H1 (cell line): Measurements from ENCODE around the gene CACNB4. TPM values are rescaled to one million over a fixed set of nuclear protein-coding genes. Genes with fewer than 3 reads are reported as not detected.
A peak's percentile ranks its signal among the peaks of the same experiment; 100 is the strongest.

ENCODE experiments used
- CTCF ChIA-PET: fragments of 300-600 bp; sonication (Branson Sonifier 250); formaldehyde crosslinking; loops from one replicate; lab custom pipeline; 2021; ENCODE audit not compliant: partially characterized antibody; lab: Charles Lee
- POLR2A ChIA-PET: fragments of 300-600 bp; sonication (Branson Sonifier 250); formaldehyde crosslinking; loops from one replicate; lab custom pipeline; 2021; ENCODE audit warnings: inconsistent platforms; ENCODE audit not compliant: partially characterized antibody; lab: Charles Lee
- DNase-seq, 2 experiments: peaks; one replicate each; pipeline versions ENCODE4 v3.0.0 to v3.0.0-alpha.2; 2010 to 2022; ENCODE audit warnings: low spot score in 2 of 2, low read depth in 1 of 2, mixed read lengths in 1 of 2
- FAIRE-seq: peaks from 2 replicates; lab custom pipeline; 2011; peaks lifted over from hg19 to GRCh38; lab: Jason Lieb, UNC
- H2AFZ ChIP-seq: 2 replicates; pipeline ENCODE4 v1.8.1; 2012; ENCODE audit warnings: low read length, inconsistent platforms
- H2AK5ac ChIP-seq: 2 replicates; pipeline ENCODE4 v1.6.1; 2013; ENCODE audit warnings: low read depth, low read length
- H2BK120ac ChIP-seq: replicated peaks from 2 replicates; pipeline ENCODE3; 2013; ENCODE audit warnings: low read depth, low read length, inconsistent platforms
- H2BK12ac ChIP-seq: 2 replicates; pipeline ENCODE4 v1.6.1; 2013; ENCODE audit warnings: low read depth, low read length
- H2BK15ac ChIP-seq: 2 replicates; pipeline ENCODE4 v1.6.1; 2013; ENCODE audit warnings: low read length
- H2BK20ac ChIP-seq: 2 replicates; pipeline ENCODE4 v1.6.1; 2013; ENCODE audit warnings: low read length
- H2BK5ac ChIP-seq: 2 replicates; pipeline ENCODE4 v1.6.1; 2013; ENCODE audit warnings: low read depth, low read length
- H3K14ac ChIP-seq: 2 replicates; pipeline ENCODE4 v1.6.1; 2013; ENCODE audit warnings: inconsistent platforms; ENCODE audit not compliant: insufficient read length
- H3K18ac ChIP-seq: 2 replicates; pipeline ENCODE4 v1.6.1; 2013; ENCODE audit warnings: low read length; ENCODE audit errors: extremely low read depth
- H3K23ac ChIP-seq: 2 replicates; pipeline ENCODE4 v1.6.1; 2013; ENCODE audit warnings: inconsistent platforms; ENCODE audit not compliant: insufficient read length
- H3K23me2 ChIP-seq: 2 replicates; pipeline ENCODE4 v1.6.1; 2013; ENCODE audit warnings: low read depth, low read length
- H3K27ac ChIP-seq: 2 replicates; pipeline ENCODE4 v1.6.1; 2011; ENCODE audit warnings: low read depth, low read length, inconsistent platforms
- H3K27me3 ChIP-seq, 4 experiments: replicated peaks in 1 of 4; 1 replicate in 1 of 4; 2 replicates in 3 of 4; pipeline versions ENCODE4 v1.6.1 to v1.8.1; 2011 to 2013; ENCODE audit warnings: low read length in 3 of 4, mild to moderate bottlenecking in 3 of 4, inconsistent platforms in 2 of 4, mixed read lengths in 2 of 4, moderate library complexity in 1 of 4; ENCODE audit not compliant: control insufficient read depth in 3 of 4, insufficient read depth in 3 of 4; ENCODE audit errors: extremely low read depth in 1 of 4
- H3K36me3 ChIP-seq, 4 experiments: 2 replicates each; pipeline versions ENCODE4 v1.6.1 to v1.8.1; 2011 to 2013; ENCODE audit warnings: mild to moderate bottlenecking in 4 of 4, low read length in 3 of 4, moderate library complexity in 2 of 4, control low read depth in 1 of 4, inconsistent platforms in 1 of 4; ENCODE audit not compliant: insufficient read depth in 4 of 4, control insufficient read depth in 2 of 4
- H3K4ac ChIP-seq: replicated peaks from 2 replicates; pipeline ENCODE3; 2013; ENCODE audit warnings: low read length, low read depth, mixed read lengths, inconsistent platforms; ENCODE audit not compliant: insufficient read length
- H3K4me1 ChIP-seq, 4 experiments: replicated peaks in 1 of 4; 1 replicate in 1 of 4; 2 replicates in 3 of 4; pipeline versions ENCODE4 v1.6.1 to v1.8.1; 2011 to 2013; ENCODE audit warnings: low read length in 3 of 4, inconsistent platforms in 2 of 4, mixed read lengths in 1 of 4; ENCODE audit not compliant: insufficient read depth in 4 of 4, control insufficient read depth in 3 of 4
- H3K4me2 ChIP-seq, 2 experiments: 2 replicates each; pipeline versions ENCODE4 v1.6.1 to v1.8.1; 2011 to 2013; ENCODE audit warnings: low read depth in 2 of 2, low read length in 2 of 2, control low read depth in 1 of 2, inconsistent platforms in 1 of 2, mild to moderate bottlenecking in 1 of 2; ENCODE audit not compliant: insufficient read depth in 1 of 2
- H3K4me3 ChIP-seq, 4 experiments: fragments of 200-600, 300-600 bp in 1 of 4; sonication (generic), shearing (Covaris generic), sonication (Bioruptor Twin) in 1 of 4; 2 replicates each; pipeline versions ENCODE4 v1.5.1 to v1.8.1; 2011 to 2016; ENCODE audit warnings: low read length in 4 of 4, low read depth in 3 of 4, control low read depth in 2 of 4, inconsistent platforms in 2 of 4, mild to moderate bottlenecking in 2 of 4, mixed read lengths in 1 of 4, moderate library complexity in 1 of 4; ENCODE audit not compliant: insufficient read depth in 2 of 4; ENCODE audit errors: extremely low read depth in 1 of 4
- H3K56ac ChIP-seq: replicated peaks from 2 replicates; pipeline ENCODE3; 2013; ENCODE audit warnings: low read depth, mild to moderate bottlenecking, mixed read lengths, low read length, inconsistent platforms; ENCODE audit not compliant: insufficient read length
- H3K79me1 ChIP-seq: 2 replicates; pipeline ENCODE4 v1.6.1; 2013; ENCODE audit warnings: low read depth, low read length, control low read depth
- H3K79me2 ChIP-seq, 2 experiments: 2 replicates each; pipeline versions ENCODE4 v1.6.1 to v1.8.1; 2012 to 2013; ENCODE audit warnings: low read length in 2 of 2, mild to moderate bottlenecking in 2 of 2, inconsistent platforms in 1 of 2; ENCODE audit not compliant: insufficient read depth in 2 of 2, control insufficient read depth in 1 of 2
- H3K9ac ChIP-seq, 4 experiments: replicated peaks in 1 of 4; 1 replicate in 1 of 4; 2 replicates in 3 of 4; pipeline versions ENCODE4 v1.6.1 to v1.8.1; 2011 to 2013; ENCODE audit warnings: low read depth in 3 of 4, low read length in 3 of 4, control low read depth in 2 of 4, mild to moderate bottlenecking in 2 of 4, moderate library complexity in 2 of 4, inconsistent platforms in 1 of 4; ENCODE audit errors: extremely low read depth in 1 of 4
- H3K9me3 ChIP-seq, 2 experiments: 2 replicates each; pipeline versions ENCODE4 v1.6.1 to v1.8.1; 2012 to 2013; ENCODE audit warnings: mild to moderate bottlenecking in 2 of 2, moderate library complexity in 2 of 2, control low read depth in 1 of 2, inconsistent platforms in 1 of 2, low read depth in 1 of 2, low read length in 1 of 2, mixed read lengths in 1 of 2; ENCODE audit not compliant: insufficient read depth in 2 of 2
- H4K20me1 ChIP-seq, 2 experiments: replicated peaks in 1 of 2; 2 replicates each; pipeline versions ENCODE3 to v1.8.1; 2011 to 2013; ENCODE audit warnings: inconsistent platforms in 2 of 2, low read length in 2 of 2, mild to moderate bottlenecking in 1 of 2; ENCODE audit not compliant: insufficient read depth in 2 of 2, control insufficient read depth in 1 of 2
- H4K5ac ChIP-seq: 2 replicates; pipeline ENCODE4 v1.6.1; 2013; ENCODE audit warnings: low read length, low read depth, mixed read lengths, inconsistent platforms; ENCODE audit not compliant: insufficient read length
- H4K8ac ChIP-seq: 2 replicates; pipeline ENCODE4 v1.8.0; 2013; ENCODE audit warnings: mild to moderate bottlenecking, moderate library complexity, low read length, inconsistent platforms; ENCODE audit not compliant: insufficient read depth; ENCODE audit errors: extremely low read depth
- H4K91ac ChIP-seq: replicated peaks from 2 replicates; pipeline ENCODE3; 2013; ENCODE audit warnings: low read length, mixed read lengths, inconsistent platforms; ENCODE audit not compliant: insufficient read length
- ASH2L ChIP-seq: fragments of 200-600, 300-600 bp; sonication (generic); IDR thresholded peaks from one replicate; pipeline ENCODE4 v1.7.1; 2017; ENCODE audit warnings: low read length
- E2F6 ChIP-seq: IDR thresholded peaks from 2 replicates; pipeline ENCODE4 v1.6.1; 2012; ENCODE audit warnings: inconsistent platforms
- EZH2 ChIP-seq: fragments of 200-600 bp; sonication (generic); IDR thresholded peaks from 2 replicates; pipeline ENCODE4 v1.7.1; 2012; ENCODE audit warnings: low read depth, mild to moderate bottlenecking, moderate library complexity, low read length, inconsistent platforms; ENCODE audit not compliant: severe bottlenecking
- KDM4A ChIP-seq: IDR thresholded peaks from one replicate; pipeline ENCODE4 v1.7.1; 2012; ENCODE audit warnings: low read depth, mild to moderate bottlenecking, moderate library complexity, low read length, inconsistent platforms; ENCODE audit not compliant: severe bottlenecking
- NRF1 ChIP-seq: IDR thresholded peaks from 2 replicates; pipeline ENCODE4 v1.6.1; 2011; ENCODE audit warnings: mild to moderate bottlenecking, low read depth, low read length, improper control_type of control experiment
- POLR2AphosphoS5 ChIP-seq: IDR thresholded peaks from 2 replicates; pipeline ENCODE4 v1.6.1; 2011; ENCODE audit warnings: low read depth, low read length
- RNF2 ChIP-seq: fragments of 200-900, 300-1000 bp; sonication (generic); IDR thresholded peaks from 2 replicates; pipeline ENCODE4 v1.7.1; 2016; ENCODE audit warnings: borderline replicate concordance, low read depth, mild to moderate bottlenecking, antibody characterized with exemption, low read length; ENCODE audit not compliant: poor library complexity, severe bottlenecking; ENCODE audit errors: missing control alignments
- SIN3A ChIP-seq, 2 experiments: IDR thresholded peaks in 1 of 2; conservative IDR thresholded peaks in 1 of 2; 2 replicates each; pipeline ENCODE4 v1.6.1; 2011 to 2012; ENCODE audit warnings: low read length in 2 of 2, improper control_type of control experiment in 1 of 2, low read depth in 1 of 2, mild to moderate bottlenecking in 1 of 2
- SUZ12 ChIP-seq: fragments of 200-600 bp; sonication (generic); IDR thresholded peaks from 2 replicates; pipeline ENCODE4 v1.6.1; 2012; ENCODE audit warnings: mild to moderate bottlenecking, inconsistent platforms, low read length, moderate library complexity, mixed read lengths
- TAF1 ChIP-seq: IDR thresholded peaks from 2 replicates; pipeline ENCODE4 v1.6.1; 2011; ENCODE audit warnings: mild to moderate bottlenecking, low read depth, low read length
- WGBS, 2 experiments: shearing (Covaris generic) in 1 of 2; methylation state at CpG; one replicate each; pipeline versions ENCODE4 v1.1.6 to v1.1.7; 2013 to 2015; ENCODE audit warnings: low lambda C conversion rate in 2 of 2, mixed read lengths in 2 of 2, inconsistent platforms in 1 of 2, low coverage in 1 of 2, missing lambda C conversion rate in 1 of 2; ENCODE audit not compliant: insufficient replicate concordance in 2 of 2, insufficient coverage in 1 of 2, insufficient read length in 1 of 2; ENCODE audit errors: extremely low coverage in 1 of 2, missing lambda C conversion rate in 1 of 2; 5-methylcytosine and 5-hydroxymethylcytosine counted together
- polyA plus RNA-seq, 7 experiments: library from polyadenylated mRNA; depleted of rRNA in 3 of 7; stranded (reverse) in 5 of 7; unstranded in 2 of 7; fragments of >200 nt in 5 of 7; fragments of 200-250 nt in 2 of 7; gene quantifications; 1 replicate in 5 of 7; 2 replicates in 1 of 7; 4 replicates in 1 of 7; pipeline versions ENCODE4 v1.2.1 to v1.2.3, GENCODE V29; 2011 to 2013; ENCODE audit warnings: missing spikeins in 2 of 7, mixed read lengths in 2 of 7
- total RNA-seq: library from RNA; stranded (reverse); fragmentation: NEBNext Ultra II Directional; extraction: Animal tissue kit (Norgen Biotek cat#: 25700); gene quantifications from 2 replicates; pipeline ENCODE4 v1.2.1, GENCODE V29; 2021

Gene CACNB4
- total and polyA plus RNA-seq, 2 of the 8 experiments (the other 6 are each of a cell fraction or from before 2014, with no cell fraction given): 2.0 to 4.0 TPM

GRCh38 chr2:152097801-152098495, 896 bp downstream of the CACNB4 start:
- Histone ChIP-seq H3K4me2 (peak overlapping the region; percentile 88 to 96), H3K9me3 (no peaks in the 10 kb centered on the region), H4K91ac (no peak overlapping the region), H4K8ac (peak overlapping the region; percentile 31; the same call in 1 of the 2 replicates), H3K4me1 (peaks cover 0 to 4% (median 1%) of the 10 kb centered on the region in 4 experiments; a peak in 4 of 7 replicates), H3K18ac (no peak overlapping the region), H2BK20ac (no peak overlapping the region), H2BK120ac (no peak overlapping the region), H3K9ac (no peak overlapping the region; a peak in 1 of 7 replicates), H2BK12ac (peak overlapping the region; percentile 62; the same call in 1 of the 2 replicates), H4K5ac (no peak overlapping the region), H3K4ac (no peak overlapping the region), H2BK15ac (0 out of 2 replicates have a peak overlapping the region, but pooled peaks have one; percentile 46)
- TF ChIP-seq SIN3A (conservative IDR thresholded peaks at IDR 0.05 in 1 of 2, IDR thresholded peaks at IDR 0.05 in 1 of 2; ENCODE audit: low read depth in 1 of 2, low read length in 2 of 2) (peak in 1 of 2 experiments; percentile 18; a peak in 1 of 4 replicates), POLR2AphosphoS5 (no peak), EZH2 (peak; percentile 81), E2F6 (peak; percentile 69), KDM4A (peak; percentile 85), TAF1 (0 out of 2 replicates have a peak, but pooled peaks have one; percentile 0), ASH2L (peak; percentile 10), RNF2 (peak; percentile 47), SUZ12 (peak; percentile 83), NRF1 (no peak)
- TF ChIP-seq, all 59 proteins: peak for 8
- Histone ChIP-seq H3K27ac (no peak overlapping the region), H2BK5ac (no peak overlapping the region), H3K56ac (no peak overlapping the region), H3K79me1 (no peaks in the 10 kb centered on the region), H3K23ac (no peak overlapping the region), H3K23me2 (peaks cover 20% of the 10 kb centered on the region), H2AFZ (peak overlapping the region; percentile 17; the same call in 1 of the 2 replicates), H2AK5ac (no peak overlapping the region), H3K4me3 (peak overlapping the region; percentile 48 to 79 (median 58)), H3K36me3 (no peaks in the 10 kb centered on the region), H4K20me1 (no peaks in the 10 kb centered on the region), H3K14ac (no peak overlapping the region), H3K79me2 (no peaks in the 10 kb centered on the region), H3K27me3 (peaks cover 22 to 52% (median 38%) of the 10 kb centered on the region in 4 experiments)
- FAIRE-seq (no peak), DNase-seq (peak in 1 of 2 experiments; percentile 71)
- CTCF ChIA-PET: interaction anchor here (0.9 to 3.1 kb wide), 8 partner anchors 9 to 420 kb away, joined by 3 to 8 read pairs (median 4); no protein-coding TSS in a partner anchor
- POLR2A ChIA-PET: interaction anchor here (0.7 to 1.7 kb wide), 6 partner anchors 9 to 619 kb away, joined by 3 read pairs; partner anchors contain the start of gene PRPF40A
- 3% methylated on average over 27 of the region's 52 CpGs; no CpG with 5 or more reads in 1 of the 2 experiments for WGBS, 2 experiments
